ENCODE data around the gene CNTN6. TPM values are rescaled to one million over a fixed set of nuclear protein-coding genes. Genes with fewer than 3 reads are reported as not detected.

Gene CNTN6
- total RNA-seq, 2 donors from 2014 or later: not detected

- Histone ChIP-seq H3K4me1 (no peaks in the 10 kb centered on the region), H3K4me3 (no peak overlapping the region), H3K36me3 (replicated peaks in 1 of 2; ENCODE audit: insufficient read depth in 1 of 2, low read depth in 2 of 2) (no peaks in the 10 kb centered on the region), H3K27ac (no peak overlapping the region), H3K9me3 (no peaks in the 10 kb centered on the region), H3K27me3 (no peaks in the 10 kb centered on the region)
- intact Hi-C loops (cut with DNase I): no loop called here
- 30 to 32% methylated on average over 1 of the region's 1 CpG for WGBS, 2 donors
- DNase-seq (no peak), ATAC-seq (no peak)
- no peak for TF ChIP-seq CTCF (IDR thresholded peaks at IDR 0.05)
- no peak for TF ChIP-seq POLR2A (IDR thresholded peaks at IDR 0.05)
Observed at GRCh38 chr3:1088503-1088902, 4.3 kb upstream of the CNTN6 start.

GRCh38 chr3:1091286-1091685, 1.5 kb upstream of the CNTN6 start:
- no peaks in the 10 kb centered on the region for H3K27me3 ChIP-seq
- no peak overlapping the region for H3K4me3 ChIP-seq
- TF ChIP-seq POLR2A (IDR thresholded peaks at IDR 0.05) (no peak), CTCF (IDR thresholded peaks at IDR 0.05) (no peak)
- DNase-seq: no peak
- WGBS, 2 donors: 53 to 68% methylated on average over 1 of the region's 1 CpG
- no peaks in the 10 kb centered on the region for H3K9me3 ChIP-seq
- no peak overlapping the region for H3K27ac ChIP-seq
- H3K36me3 ChIP-seq (replicated peaks in 1 of 2; ENCODE audit: insufficient read depth in 1 of 2, low read depth in 2 of 2): no peaks in the 10 kb centered on the region
- intact Hi-C loops (cut with DNase I): no loop called here
- no peak for ATAC-seq
- no peaks in the 10 kb centered on the region for H3K4me1 ChIP-seq

GRCh38 chr3:1092061-1092460, 763 bp upstream of the CNTN6 start:
- no peak for TF ChIP-seq POLR2A (IDR thresholded peaks at IDR 0.05)
- TF ChIP-seq CTCF (IDR thresholded peaks at IDR 0.05): no peak
- Histone ChIP-seq H3K9me3 (no peaks in the 10 kb centered on the region), H3K27me3 (no peaks in the 10 kb centered on the region), H3K4me3 (no peak overlapping the region), H3K4me1 (no peaks in the 10 kb centered on the region), H3K27ac (no peak overlapping the region), H3K36me3 (replicated peaks in 1 of 2; ENCODE audit: insufficient read depth in 1 of 2, low read depth in 2 of 2) (no peaks in the 10 kb centered on the region)
- no peak for DNase-seq
- ATAC-seq: no peak
- intact Hi-C loops (cut with DNase I): no loop called here
- WGBS, 2 donors: 31 to 37% methylated on average over 2 of the region's 2 CpGs

- Histone ChIP-seq H3K27ac (no peak overlapping the region), H3K36me3 (replicated peaks in 1 of 2; ENCODE audit: insufficient read depth in 1 of 2, low read depth in 2 of 2) (no peaks in the 10 kb centered on the region), H3K4me1 (no peaks in the 10 kb centered on the region), H3K9me3 (no peaks in the 10 kb centered on the region), H3K4me3 (no peak overlapping the region), H3K27me3 (no peaks in the 10 kb centered on the region)
- no peak for DNase-seq
- TF ChIP-seq CTCF (IDR thresholded peaks at IDR 0.05) (no peak), POLR2A (IDR thresholded peaks at IDR 0.05) (no peak)
- ATAC-seq: no peak
- intact Hi-C loops (cut with DNase I): no loop called here
- 47 to 57% methylated on average over 6 of the region's 6 CpGs for WGBS, 2 donors
Observed at GRCh38 chr3:1093217-1093616, 393 bp downstream of the CNTN6 start.

- Histone ChIP-seq H3K36me3 (replicated peaks in 1 of 2; ENCODE audit: insufficient read depth in 1 of 2, low read depth in 2 of 2) (no peaks in the 10 kb centered on the region), H3K27me3 (no peaks in the 10 kb centered on the region), H3K9me3 (no peaks in the 10 kb centered on the region), H3K27ac (no peak overlapping the region), H3K4me1 (no peaks in the 10 kb centered on the region), H3K4me3 (no peak overlapping the region)
- ATAC-seq: no peak
- intact Hi-C loops (cut with DNase I): no loop called here
- TF ChIP-seq POLR2A (IDR thresholded peaks at IDR 0.05) (no peak), CTCF (IDR thresholded peaks at IDR 0.05) (no peak)
- no peak for DNase-seq
- WGBS, 2 donors: 68 to 73% methylated on average over 6 of the region's 6 CpGs
Observed at GRCh38 chr3:1103525-1103924, 10.7 kb downstream of the CNTN6 start.

Measured in body of pancreas (tissue), 4 donors.